Central memory CD4-positive, alpha-beta T cell (primary cell): ENCODE measurements around the gene ZDHHC6.
"Not testable (repeated sequence)": the region's sequence is repeated elsewhere in the genome, so short reads cannot be mapped to it uniquely, and the experiment has no call there.

Experiments used
- DNase-seq: peaks from one replicate; pipeline ENCODE4 v3.0.0; 2022
- total RNA-seq, 3 experiments: gene quantifications; one replicate each; lab custom pipeline; 2026; lab: John Stamatoyannopoulos, UW

ZDHHC6 gene
- 70.2 to 77.1 (median 75.0) reads per million in 3 experiments for total RNA-seq

GRCh38 chr10:112446855-112447619, at the start of gene ZDHHC6, which contains the start of gene VTI1A:
Gene ZDHHC6 (minus strand): TSS chr10:112446914. CDS start chr10:112445436, 1,478 bp downstream.
Gene VTI1A (plus strand): TSS chr10:112447215. CDS start chr10:112447374, 159 bp downstream.
- DNase-seq = peak; percentile 83

- DNase-seq = no peak
Observed at GRCh38 chr10:112492736-112493135, 46.0 kb upstream of the ZDHHC6 start.

GRCh38 chr10:112491144-112491543, 44.4 kb upstream of the ZDHHC6 start:
- no peak for DNase-seq

GRCh38 chr10:112490545-112490944, 43.8 kb upstream of the ZDHHC6 start:
- no peak for DNase-seq

GRCh38 chr10:112487964-112488363, 41.2 kb upstream of the ZDHHC6 start:
- DNase-seq = no peak

- no peak for DNase-seq
Observed at GRCh38 chr10:112484399-112484798, 37.7 kb upstream of the ZDHHC6 start.

GRCh38 chr10:112481602-112482001, 34.9 kb upstream of the ZDHHC6 start:
- no peak for DNase-seq

- DNase-seq = no peak
Observed at GRCh38 chr10:112475575-112476218, 29.0 kb upstream of the ZDHHC6 start.

- DNase-seq = peak; percentile 21
Observed at GRCh38 chr10:112471878-112472487, 25.3 kb upstream of the ZDHHC6 start.

- DNase-seq = no peak
Observed at GRCh38 chr10:112467541-112468075, 20.9 kb upstream of the ZDHHC6 start.

GRCh38 chr10:112466802-112467201, 20.1 kb upstream of the ZDHHC6 start:
- no peak for DNase-seq

- DNase-seq = no peak
Observed at GRCh38 chr10:112465299-112465883, 18.7 kb upstream of the ZDHHC6 start.

GRCh38 chr10:112464074-112464473, 17.4 kb upstream of the ZDHHC6 start:
- not testable (repeated sequence) for DNase-seq

GRCh38 chr10:112461029-112461887, 14.5 kb upstream of the ZDHHC6 start:
- no peak for DNase-seq

GRCh38 chr10:112460366-112460765, 13.7 kb upstream of the ZDHHC6 start:
- DNase-seq = no peak

GRCh38 chr10:112456533-112456932, 9.8 kb upstream of the ZDHHC6 start:
- DNase-seq = no peak

- no peak for DNase-seq
Observed at GRCh38 chr10:112454910-112455779, 8.4 kb upstream of the ZDHHC6 start.

- DNase-seq = no peak
Observed at GRCh38 chr10:112448888-112449287, 2.2 kb upstream of the ZDHHC6 start.

- no peak for DNase-seq
Observed at GRCh38 chr10:112447620-112447928, 860 bp upstream of the ZDHHC6 start.

- no peak for DNase-seq
Observed at GRCh38 chr10:112446055-112446854, 459 bp downstream of the ZDHHC6 start.
